ENCODE results near the gene XYLT1. TPM values are rescaled to one million over a fixed set of nuclear protein-coding genes. Genes with fewer than 3 reads are reported as not detected.

Gene XYLT1
- polyA plus RNA-seq, 1 donor from 2014 or later = 3.3 TPM

GRCh38 chr16:17273142-17273561 lies 197.6 kb downstream of the XYLT1 start:
- Histone ChIP-seq H2AFZ (ENCODE audit: low read depth, low read length) (no peak overlapping the region), H4K20me1 (ENCODE audit: insufficient read depth) (no peaks in the 10 kb centered on the region), H3F3A (ENCODE audit: insufficient read depth, low read length, poor library complexity, severe bottlenecking) (no peaks in the 10 kb centered on the region), H3K79me2 (replicated peaks; ENCODE audit: insufficient read depth, low read length) (peaks cover 3% of the 10 kb centered on the region), H3K27ac (ENCODE audit: low read length) (no peak overlapping the region), H3K9me3 (ENCODE audit: low read length) (no peaks in the 10 kb centered on the region), H3K27me3 (ENCODE audit: insufficient read depth, low read depth, low read length) (no peaks in the 10 kb centered on the region), H3K4me2 (ENCODE audit: low read length) (no peak overlapping the region), H3K9me2 (ENCODE audit: insufficient read depth, low read length) (no peaks in the 10 kb centered on the region), H3K9ac (ENCODE audit: low read length) (no peak overlapping the region), H3K4me3 (ENCODE audit: low read length) (no peak overlapping the region), H3K36me3 (ENCODE audit: insufficient read depth, low read length) (no peaks in the 10 kb centered on the region)
- TF ChIP-seq EZH2 (IDR thresholded peaks at IDR 0.05; ENCODE audit: borderline replicate concordance, insufficient read depth, low read length, poor library complexity, severe bottlenecking) (no peak), SMC3 (conservative IDR thresholded peaks at IDR 0.05; ENCODE audit: poor library complexity) (no peak), REST (IDR thresholded peaks at IDR 0.05; ENCODE audit: borderline replicate concordance) (no peak), TAF1 (IDR thresholded peaks at IDR 0.05; ENCODE audit: low read depth) (no peak), CTCF (IDR thresholded peaks at IDR 0.05; ENCODE audit: poor library complexity, severe bottlenecking) (no peak), RAD21 (conservative IDR thresholded peaks at IDR 0.05) (no peak), MXI1 (conservative IDR thresholded peaks at IDR 0.05; ENCODE audit: poor library complexity, severe bottlenecking) (no peak), EP300 (conservative IDR thresholded peaks at IDR 0.05; ENCODE audit: poor library complexity, severe bottlenecking) (no peak)

- Histone ChIP-seq H4K20me1 (ENCODE audit: insufficient read depth) (no peaks in the 10 kb centered on the region), H2AFZ (ENCODE audit: low read depth, low read length) (no peak overlapping the region), H3F3A (ENCODE audit: insufficient read depth, low read length, poor library complexity, severe bottlenecking) (no peaks in the 10 kb centered on the region), H3K36me3 (ENCODE audit: insufficient read depth, low read length) (no peaks in the 10 kb centered on the region), H3K4me2 (ENCODE audit: low read length) (no peak overlapping the region), H3K27me3 (ENCODE audit: insufficient read depth, low read depth, low read length) (no peaks in the 10 kb centered on the region), H3K9ac (ENCODE audit: low read length) (no peak overlapping the region), H3K9me2 (ENCODE audit: insufficient read depth, low read length) (no peaks in the 10 kb centered on the region), H3K4me3 (ENCODE audit: low read length) (no peak overlapping the region), H3K79me2 (replicated peaks; ENCODE audit: insufficient read depth, low read length) (peaks cover 3% of the 10 kb centered on the region), H3K27ac (ENCODE audit: low read length) (no peak overlapping the region), H3K9me3 (ENCODE audit: low read length) (no peaks in the 10 kb centered on the region)
- TF ChIP-seq TAF1 (IDR thresholded peaks at IDR 0.05; ENCODE audit: low read depth) (no peak), CTCF (IDR thresholded peaks at IDR 0.05; ENCODE audit: poor library complexity, severe bottlenecking) (no peak)
Observed at GRCh38 chr16:17272716-17273115, 198.0 kb downstream of the XYLT1 start.
